Sigmoid colon (tissue), 4 donors: ENCODE measurements around the gene AMMECR1.

Experiments
- EP300 ChIP-seq, 4 donors: sonication (generic); formaldehyde crosslinking; IDR thresholded peaks; one replicate each; pipeline ENCODE4 v1.6.1; 2017; ENCODE audit warnings: antibody characterized with exemption in 4 of 4
- POLR2A ChIP-seq, 2 donors: fragments of 450-650 bp; IDR thresholded peaks; one replicate each; pipeline ENCODE4 v1.6.1; 2016; ENCODE audit warnings: antibody characterized with exemption in 2 of 2, mild to moderate bottlenecking in 2 of 2, moderate library complexity in 2 of 2
- POLR2AphosphoS5 ChIP-seq, 4 donors: sonication (generic); formaldehyde crosslinking; IDR thresholded peaks; one replicate each; pipeline ENCODE4 v1.6.1; 2017; ENCODE audit warnings: antibody characterized with exemption in 4 of 4

DNA sequence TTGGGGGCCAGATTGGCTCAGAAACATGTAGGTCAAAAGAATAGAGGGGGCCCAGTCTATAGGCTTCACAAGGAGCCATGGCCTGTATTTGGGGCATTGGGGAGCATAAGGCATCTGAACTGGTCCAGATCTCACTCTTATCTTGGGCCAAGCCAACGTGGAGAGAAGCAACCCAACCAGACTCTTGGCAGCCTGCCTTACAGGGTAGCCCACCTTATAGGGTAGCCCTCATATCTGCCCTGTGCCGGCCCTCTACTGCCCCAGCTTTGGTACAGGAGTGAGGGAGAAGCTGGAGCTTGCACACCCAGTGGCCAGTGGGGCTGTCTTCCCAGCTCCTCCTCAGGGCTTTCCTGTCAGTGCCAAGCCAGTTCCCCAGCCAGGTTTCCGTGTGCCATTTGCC lies 142.2 kb downstream of the AMMECR1 start:
- TF ChIP-seq EP300 (IDR thresholded peaks at IDR 0.05) (no peak), POLR2AphosphoS5 (IDR thresholded peaks at IDR 0.05) (no peak), POLR2A (IDR thresholded peaks at IDR 0.05) (no peak)
